Ovary (tissue), 9 donors: ENCODE results near the gene ARHGEF26. TPM values are rescaled to one million over a fixed set of nuclear protein-coding genes. Genes with fewer than 3 reads are reported as not detected.

Experiments
- DNase-seq, 5 donors: peaks; one replicate each; pipeline ENCODE4 v3.0.0-alpha.2; 2019 to 2020
- H3K27ac ChIP-seq, 2 donors: fragments of 200-600 bp; one replicate each; pipeline versions ENCODE4 v1.5.1 to v1.8.0; 2019 to 2022
- H3K27me3 ChIP-seq: fragments of 200-600 bp; one replicate; pipeline ENCODE4 v1.8.0; 2022
- H3K36me3 ChIP-seq: fragments of 200-600 bp; sonication (generic); one replicate; pipeline ENCODE4 v1.5.1; 2019
- H3K4me1 ChIP-seq: one replicate; pipeline ENCODE4 v1.8.1; 2013; ENCODE audit warnings: mild to moderate bottlenecking, moderate library complexity; ENCODE audit not compliant: insufficient read depth
- H3K4me3 ChIP-seq: fragments of 200-600 bp; sonication (generic); one replicate; pipeline ENCODE4 v1.5.1; 2017
- H3K9me3 ChIP-seq, 2 donors: fragments of 200-600 bp in 1 of 2; sonication (generic) in 1 of 2; one replicate each; pipeline versions ENCODE4 v1.5.1 to v1.8.1; 2013 to 2019; ENCODE audit warnings: mild to moderate bottlenecking in 1 of 2, moderate library complexity in 1 of 2
- EP300 ChIP-seq: sonication (generic); formaldehyde crosslinking; IDR thresholded peaks from one replicate; pipeline ENCODE4 v1.6.1; 2017; ENCODE audit warnings: antibody characterized with exemption
- POLR2A ChIP-seq: fragments of 450-650 bp; IDR thresholded peaks from one replicate; pipeline ENCODE4 v1.6.1; 2017; ENCODE audit warnings: antibody characterized with exemption, mild to moderate bottlenecking, moderate library complexity
- WGBS, 3 donors: extraction: QIAGEN DNeasy Blood & Tissue Kit in 1 of 3; methylation state at CpG; one replicate each; pipeline versions ENCODE4 v1.1.5 to v1.1.7; 2013 to 2017; 5-methylcytosine and 5-hydroxymethylcytosine counted together
- intact Hi-C, 4 donors: fragments of 100-400 bp; cut with DNase I; formaldehyde crosslinking; loops; one replicate each; pipeline versions ENCODE4 v1.11.0 to v1.15.1; 2022 to 2023
- polyA plus RNA-seq, 2 donors: library from polyadenylated mRNA; stranded (reverse); fragments of 200-250 nt in 1 of 2; fragments of 350-450 nt in 1 of 2; fragmentation: Illumina TruSeq in 1 of 2; extraction: RNeasy Lipid Tissue Mini Kit (QIAGEN cat#74804) in 1 of 2; gene quantifications; one replicate each; pipeline ENCODE4 v1.2.3, GENCODE V29; 2013 to 2014
- total RNA-seq, 7 donors: library from RNA; depleted of rRNA in 2 of 7; stranded (reverse); fragments of >200 nt in 2 of 7; fragmentation: NEBNext Ultra II Directional in 3 of 7; extraction: Animal tissue kit (Norgen Biotek cat#: 25700) in 3 of 7; gene quantifications; one replicate each; pipeline versions ENCODE4 v1.1.0 to v1.2.4, GENCODE V29; 2016 to 2023
- TF ChIP-seq, protein P1 (sequence below), 3 donors: fragments of 450-650 bp in 2 of 3; fragments of 200-600 bp in 1 of 3; IDR thresholded peaks; one replicate each; pipeline versions ENCODE4 v1.5.1 to v1.8.0; 2016 to 2022; ENCODE audit warnings: antibody characterized with exemption in 3 of 3, mild to moderate bottlenecking in 1 of 3
- donor health status: DM: no; HTN: no; CAD: no; lungs with moderate emphysema.
- donor health status: DM: no; HTN: no; CAD: no.
- donor health status: Bipolar disorder and iron deficiency.
- donor health status: DM: yes; HTN: yes; CAD: no.
- donor health status: DM: no; HTN: no; CAD: no.
- donor health status: DM: yes; HTN: yes; CAD: no.

Gene ARHGEF26
- total and polyA plus RNA-seq, 9 donors, result 6.9 to 14.4 (median 11.7) TPM

DNA sequence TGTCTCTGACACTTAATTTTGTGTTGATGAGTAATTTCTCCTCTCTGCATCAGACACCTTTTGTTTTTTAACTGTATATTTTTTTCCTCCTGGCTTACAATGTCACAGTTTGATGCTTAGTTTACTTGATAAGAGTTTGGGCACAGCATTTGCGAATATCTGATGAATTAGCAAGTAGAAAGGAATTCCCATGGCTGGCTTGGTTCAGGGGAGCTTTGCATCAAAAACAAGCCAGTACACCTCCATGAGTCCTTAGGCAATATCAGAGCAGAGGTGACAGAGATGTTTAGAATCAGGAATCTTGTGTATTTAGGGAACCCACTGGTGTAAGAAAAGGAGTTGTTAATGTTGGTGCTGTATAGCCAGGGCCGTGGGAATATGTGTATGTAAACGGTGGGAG lies 9.3 kb downstream of the ARHGEF26 start:
- no peak overlapping the region for H3K27ac ChIP-seq
- DNase-seq, result no peak
- no peaks in the 10 kb centered on the region for H3K36me3 ChIP-seq
- WGBS, 3 donors, result 84 to 91% (median 85%) methylated on average over 3 of the region's 3 CpGs
- intact Hi-C loops, result no loop called here
- no peaks in the 10 kb centered on the region for H3K27me3 ChIP-seq
- H3K9me3 ChIP-seq, result no peaks in the 10 kb centered on the region
- H3K4me3 ChIP-seq, result no peak overlapping the region
- TF ChIP-seq, protein P1, sequence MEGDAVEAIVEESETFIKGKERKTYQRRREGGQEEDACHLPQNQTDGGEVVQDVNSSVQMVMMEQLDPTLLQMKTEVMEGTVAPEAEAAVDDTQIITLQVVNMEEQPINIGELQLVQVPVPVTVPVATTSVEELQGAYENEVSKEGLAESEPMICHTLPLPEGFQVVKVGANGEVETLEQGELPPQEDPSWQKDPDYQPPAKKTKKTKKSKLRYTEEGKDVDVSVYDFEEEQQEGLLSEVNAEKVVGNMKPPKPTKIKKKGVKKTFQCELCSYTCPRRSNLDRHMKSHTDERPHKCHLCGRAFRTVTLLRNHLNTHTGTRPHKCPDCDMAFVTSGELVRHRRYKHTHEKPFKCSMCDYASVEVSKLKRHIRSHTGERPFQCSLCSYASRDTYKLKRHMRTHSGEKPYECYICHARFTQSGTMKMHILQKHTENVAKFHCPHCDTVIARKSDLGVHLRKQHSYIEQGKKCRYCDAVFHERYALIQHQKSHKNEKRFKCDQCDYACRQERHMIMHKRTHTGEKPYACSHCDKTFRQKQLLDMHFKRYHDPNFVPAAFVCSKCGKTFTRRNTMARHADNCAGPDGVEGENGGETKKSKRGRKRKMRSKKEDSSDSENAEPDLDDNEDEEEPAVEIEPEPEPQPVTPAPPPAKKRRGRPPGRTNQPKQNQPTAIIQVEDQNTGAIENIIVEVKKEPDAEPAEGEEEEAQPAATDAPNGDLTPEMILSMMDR (IDR thresholded peaks at IDR 0.05), result no peak
- TF ChIP-seq EP300 (no peak), POLR2A (no peak)
- no peaks in the 10 kb centered on the region for H3K4me1 ChIP-seq

DNA sequence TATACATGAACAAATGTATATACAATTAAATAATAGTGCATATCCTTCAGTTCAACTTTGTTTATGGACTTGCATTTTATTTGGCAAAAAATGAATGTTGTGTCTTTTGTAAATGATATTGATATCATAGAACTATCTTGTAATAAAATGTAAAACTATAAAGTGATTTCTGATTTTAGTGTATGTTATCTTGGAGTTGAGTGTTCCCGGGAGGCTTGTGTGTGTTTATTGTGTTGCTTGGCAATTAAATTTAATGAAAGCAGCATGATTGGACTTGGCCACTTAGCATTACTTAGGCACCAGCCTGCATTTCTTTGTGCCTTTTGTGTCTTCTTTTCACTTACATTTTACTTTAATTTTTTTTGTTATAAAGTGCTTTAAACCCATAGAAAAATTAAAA lies 10.6 kb downstream of the ARHGEF26 start:
- H3K4me1 ChIP-seq, result no peaks in the 10 kb centered on the region
- intact Hi-C loops, result no loop called here
- H3K9me3 ChIP-seq, result no peaks in the 10 kb centered on the region
- H3K27me3 ChIP-seq, result no peaks in the 10 kb centered on the region
- H3K4me3 ChIP-seq, result no peak overlapping the region
- TF ChIP-seq, protein P1 (IDR thresholded peaks at IDR 0.05), result no peak
- TF ChIP-seq POLR2A (no peak), EP300 (no peak)
- H3K27ac ChIP-seq, result no peak overlapping the region
- no peaks in the 10 kb centered on the region for H3K36me3 ChIP-seq
- WGBS, 3 donors, result 11 to 29% (median 14%) methylated on average over 1 of the region's 1 CpG
- no peak for DNase-seq

DNA sequence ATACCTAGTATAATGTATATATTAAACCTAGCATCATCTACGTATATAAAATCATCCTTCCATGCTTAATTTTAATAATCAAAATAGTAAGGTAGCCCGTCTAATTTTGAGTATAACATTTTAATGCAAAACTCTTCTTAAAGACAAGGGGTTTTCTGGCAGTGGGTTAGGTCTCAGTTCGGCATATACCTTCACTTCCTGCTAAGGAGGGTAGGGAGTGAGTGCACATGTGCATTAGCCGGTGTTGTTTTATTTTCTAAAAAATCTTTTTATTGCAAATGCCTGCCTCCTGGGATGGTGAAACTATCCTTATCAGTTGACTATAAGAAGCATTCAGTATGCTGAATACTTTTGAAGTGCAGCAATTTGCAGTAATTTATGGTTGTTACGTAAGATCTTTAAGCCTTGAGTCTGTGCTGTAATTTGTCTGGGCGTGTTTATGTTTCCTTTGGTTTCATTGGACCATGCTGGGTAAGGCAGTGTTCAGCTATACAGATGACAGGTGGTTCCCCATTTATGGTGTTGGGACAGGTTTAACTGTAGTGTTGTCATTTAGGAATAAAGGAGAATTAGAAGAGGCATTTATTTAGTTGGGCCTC lies 11.7 kb downstream of the ARHGEF26 start:
- DNase-seq, result no peak
- Histone ChIP-seq H3K9me3 (no peaks in the 10 kb centered on the region), H3K4me3 (no peak overlapping the region), H3K27me3 (no peaks in the 10 kb centered on the region), H3K36me3 (no peaks in the 10 kb centered on the region), H3K4me1 (no peaks in the 10 kb centered on the region), H3K27ac (no peak overlapping the region)
- 86 to 96% (median 93%) methylated on average over 6 of the region's 6 CpGs for WGBS, 3 donors
- TF ChIP-seq, protein P1 (IDR thresholded peaks at IDR 0.05), result no peak
- TF ChIP-seq EP300 (no peak), POLR2A (no peak)
- intact Hi-C loops, result no loop called here

DNA sequence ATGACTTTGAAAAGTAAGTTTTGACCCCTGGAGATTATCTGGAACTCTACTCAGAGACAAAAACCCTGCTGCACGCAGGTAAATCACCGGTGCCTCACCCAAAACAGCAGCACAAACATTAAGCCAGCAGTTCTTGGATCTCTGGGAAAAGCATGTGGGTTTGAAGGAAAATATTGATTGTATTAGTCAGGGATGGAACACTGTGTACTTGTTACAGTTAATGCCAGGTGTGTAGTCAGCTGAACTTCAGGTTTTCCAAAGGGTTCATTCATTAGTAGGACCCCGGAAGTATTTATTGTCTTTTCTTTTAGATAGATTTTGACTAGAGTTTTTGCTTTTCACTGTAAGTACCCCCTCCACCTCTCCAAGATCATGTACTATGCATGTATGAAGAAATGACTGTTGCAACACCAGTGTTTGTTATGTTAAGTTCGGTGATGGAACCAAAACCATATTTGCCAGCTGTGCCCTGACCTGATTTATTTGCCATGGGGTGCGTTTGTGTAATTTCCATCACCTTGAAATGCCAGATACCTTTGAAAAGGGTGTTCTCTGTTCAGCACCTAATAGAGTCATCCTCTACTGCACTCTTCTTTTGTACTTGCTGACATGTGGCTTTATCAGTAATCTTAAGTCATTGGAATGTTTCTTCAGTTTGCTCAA lies 14.5 kb downstream of the ARHGEF26 start:
- no peak for TF ChIP-seq EP300
- TF ChIP-seq POLR2A, result no peak
- TF ChIP-seq, protein P1 (IDR thresholded peaks at IDR 0.05), result no peak

More for the DNA sequence above, 14.5 kb downstream of the ARHGEF26 start:
- H3K9me3 ChIP-seq, result no peaks in the 10 kb centered on the region
- 68 to 79% (median 73%) methylated on average over 5 of the region's 5 CpGs for WGBS, 3 donors
- DNase-seq, result no peak
- no peak overlapping the region for H3K4me3 ChIP-seq
- H3K27me3 ChIP-seq, result no peaks in the 10 kb centered on the region
- H3K4me1 ChIP-seq, result no peaks in the 10 kb centered on the region
- H3K36me3 ChIP-seq, result no peaks in the 10 kb centered on the region
- H3K27ac ChIP-seq, result no peak overlapping the region
- intact Hi-C loops, result no loop called here
